HG03460 (cell line): ENCODE data around the gene PLSCR4.
A peak's percentile ranks its signal among the peaks of the same experiment; 100 is the strongest.

Experiments
- ATAC-seq: cut with Tn5 transposase; IDR thresholded peaks from one replicate; pipeline ENCODE4 v1.9.1; 2021; ENCODE audit not compliant: unreplicated experiment

Gene PLSCR4

DNA sequence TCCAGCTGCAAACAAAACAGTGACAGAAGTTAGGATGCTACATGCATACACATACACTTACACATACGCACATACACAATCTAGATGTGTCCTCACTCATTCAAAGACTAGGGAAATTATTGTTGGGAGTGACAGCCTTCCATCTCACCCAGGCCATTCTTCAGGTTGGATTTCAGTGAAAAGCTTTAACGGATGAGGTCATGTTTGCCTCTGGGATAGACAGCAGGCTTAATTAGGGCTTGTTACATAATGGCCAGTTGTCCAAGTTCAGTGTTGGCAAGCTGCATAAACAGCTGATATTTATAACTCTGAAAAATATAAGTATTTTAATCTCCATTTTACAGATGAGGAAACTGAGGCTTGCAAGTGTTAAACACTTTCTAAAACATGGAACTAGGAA is 54.1 kb downstream of the PLSCR4 start:
- ATAC-seq = no peak

DNA sequence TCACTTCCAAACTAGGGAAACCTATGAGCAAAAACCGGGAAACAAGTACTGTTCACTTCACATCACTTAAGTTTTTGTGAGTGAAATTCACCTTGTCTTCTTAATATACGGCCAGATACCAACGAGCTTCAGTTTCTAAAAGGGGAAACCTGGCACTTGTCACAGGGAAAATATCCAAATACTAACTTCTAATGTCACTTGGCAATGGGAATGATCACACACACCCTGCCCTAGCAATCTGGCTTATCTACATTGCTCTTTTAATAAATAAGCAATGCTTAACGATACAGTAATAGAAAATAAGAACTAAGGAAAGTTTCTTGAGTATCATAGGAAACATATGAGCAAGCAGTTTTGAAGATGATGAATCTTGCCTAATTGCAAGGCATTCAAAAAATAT is 55.3 kb downstream of the PLSCR4 start:
- no peak for ATAC-seq

DNA sequence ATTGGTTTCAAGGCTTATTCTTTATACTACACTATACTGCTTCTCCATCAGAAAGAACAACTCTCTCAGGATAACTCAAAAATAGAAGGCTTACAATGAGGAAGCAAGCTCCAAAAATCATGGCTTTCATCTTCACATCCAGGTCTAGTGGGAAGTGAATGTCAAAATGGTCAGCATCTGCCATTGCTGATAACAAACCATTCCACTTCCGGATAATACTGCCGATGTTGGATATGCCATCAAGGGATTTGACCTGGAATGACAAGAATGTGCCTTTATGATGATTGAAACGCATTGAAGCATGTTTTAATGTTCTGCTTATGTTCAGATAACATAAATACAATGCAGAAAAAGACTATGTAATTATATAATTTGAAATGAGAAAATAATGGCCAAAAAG is 55.9 kb downstream of the PLSCR4 start:
- ATAC-seq = no peak

DNA sequence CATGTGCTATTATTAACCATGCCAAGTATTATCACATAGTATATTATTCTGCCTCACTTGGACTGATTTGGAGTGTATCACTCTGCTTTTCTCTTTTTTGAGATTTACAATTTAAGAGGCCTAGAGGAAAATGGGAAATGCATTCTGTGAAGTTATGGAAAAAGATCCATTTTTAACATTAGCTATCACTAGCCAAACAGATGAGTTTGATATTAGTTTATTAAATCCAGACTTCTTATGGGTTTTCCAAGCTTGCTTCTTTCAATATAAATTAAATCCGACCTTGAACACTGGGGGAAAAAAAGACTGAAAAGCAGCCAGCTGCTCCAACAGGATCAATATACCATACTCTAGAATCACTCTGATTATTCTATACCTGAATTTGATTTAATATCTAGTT is 59.9 kb downstream of the PLSCR4 start:
- ATAC-seq = no peak

DNA sequence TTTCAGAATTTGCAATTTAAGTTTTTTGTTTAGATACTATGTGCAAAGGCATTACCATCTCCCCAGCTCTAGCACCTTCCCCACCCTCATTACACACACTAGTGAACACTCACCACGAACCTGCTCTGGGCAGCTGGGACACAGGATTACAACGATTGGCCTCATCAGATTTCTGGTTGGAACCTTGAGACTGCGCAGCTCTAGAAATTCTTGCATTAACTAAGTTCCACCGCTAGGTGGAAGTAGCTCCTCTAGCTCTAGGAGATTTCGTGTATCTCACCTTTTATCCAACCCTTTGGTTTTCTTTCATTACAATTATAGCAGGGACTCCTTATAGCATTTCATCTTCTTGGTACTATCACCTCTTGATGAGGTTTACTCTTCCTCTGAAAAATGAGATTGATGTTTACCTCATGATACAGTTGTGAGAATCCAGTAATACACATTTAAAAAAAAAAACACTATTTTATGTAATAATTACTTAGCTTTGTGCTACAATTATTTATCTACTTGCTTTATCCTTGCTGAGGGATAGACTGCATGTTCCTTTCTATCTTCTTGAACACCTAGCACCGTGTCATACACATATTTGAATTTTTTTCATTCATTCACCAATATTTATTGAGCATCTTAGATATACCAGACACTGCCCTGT is 61.3 kb downstream of the PLSCR4 start:
- peak; percentile 97 for ATAC-seq

DNA sequence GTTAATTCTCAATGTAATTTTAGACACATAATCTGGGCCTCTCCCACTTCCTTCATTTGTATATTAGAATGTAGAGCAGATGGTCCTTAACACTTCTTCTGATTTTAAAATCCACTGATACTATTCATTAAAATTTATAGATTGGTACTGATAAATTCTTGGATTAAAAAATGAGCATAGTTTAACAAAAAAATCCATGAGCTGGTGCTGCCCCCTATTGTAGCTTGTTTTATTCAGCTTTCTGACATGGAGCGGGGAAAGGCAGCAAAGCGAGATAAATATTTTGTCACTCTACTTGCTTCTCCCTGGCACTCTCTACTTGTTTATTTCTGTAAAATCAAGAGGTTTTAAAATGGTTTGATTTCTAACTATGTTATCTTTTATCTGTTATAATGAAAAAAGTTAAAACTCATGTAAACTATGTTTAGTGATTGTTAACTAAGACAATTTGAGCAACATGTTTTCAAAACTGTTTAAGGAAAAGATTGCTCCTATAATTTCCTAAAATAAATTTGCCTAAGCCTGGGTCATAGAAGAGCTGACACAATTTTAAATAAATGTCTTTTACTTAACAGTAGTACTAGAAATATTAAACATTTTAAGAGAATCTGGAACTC is 63.5 kb downstream of the PLSCR4 start:
- no peak for ATAC-seq

DNA sequence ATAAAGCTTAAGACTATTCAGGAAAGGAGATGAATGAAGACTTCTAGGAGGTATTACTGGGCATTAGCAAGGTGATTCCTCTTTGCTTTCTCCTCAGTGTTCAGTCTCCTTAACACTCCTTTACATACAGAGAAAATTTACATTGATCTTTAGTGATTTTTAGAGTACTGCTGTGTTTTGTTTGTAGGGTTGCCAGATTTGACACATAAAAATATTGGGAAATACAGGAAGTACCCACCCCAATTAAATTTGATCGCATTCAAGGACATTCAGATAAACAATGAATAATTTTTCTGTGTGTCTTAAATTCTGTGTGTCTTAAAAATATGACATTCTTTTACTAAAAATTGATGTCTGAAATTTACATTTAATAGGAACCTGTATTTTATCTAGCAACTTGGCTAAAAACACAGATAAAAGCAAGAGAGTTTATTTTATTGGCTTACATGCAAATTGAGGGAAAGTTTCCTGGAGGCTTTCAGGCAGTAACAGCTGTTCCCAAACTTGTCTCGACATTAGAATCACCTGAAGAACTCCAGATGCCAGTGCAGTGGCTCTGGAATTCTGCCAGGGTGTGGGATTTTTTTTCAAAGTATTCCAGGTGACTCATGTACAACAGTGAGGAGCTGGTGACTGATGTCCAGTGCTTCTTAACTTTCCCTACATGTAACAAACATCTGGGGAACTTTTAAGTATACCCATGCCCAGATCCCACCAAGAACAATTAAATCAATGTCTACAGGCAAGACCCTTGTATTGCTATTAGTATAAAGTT is 66.5 kb downstream of the PLSCR4 start:
- ATAC-seq = no peak

DNA sequence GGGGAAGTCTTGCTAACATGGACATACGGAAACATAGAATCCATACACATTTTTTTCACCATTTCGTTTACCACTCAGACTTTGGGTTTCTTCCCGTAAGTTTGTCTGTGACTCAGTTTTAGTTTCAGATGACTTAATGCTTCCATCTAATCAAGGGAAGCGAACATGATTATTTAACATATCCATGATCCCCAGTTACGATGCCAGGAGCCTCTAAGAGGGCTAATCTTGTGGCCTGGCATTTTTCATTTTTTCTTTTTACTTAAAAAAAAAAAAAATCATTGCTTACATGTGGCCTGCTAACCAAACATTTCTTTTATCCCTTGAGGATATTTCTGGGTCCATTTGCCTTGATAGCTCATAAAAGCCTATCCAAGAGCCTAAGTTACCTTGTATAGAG is 69.7 kb downstream of the PLSCR4 start:
- no peak for ATAC-seq

DNA sequence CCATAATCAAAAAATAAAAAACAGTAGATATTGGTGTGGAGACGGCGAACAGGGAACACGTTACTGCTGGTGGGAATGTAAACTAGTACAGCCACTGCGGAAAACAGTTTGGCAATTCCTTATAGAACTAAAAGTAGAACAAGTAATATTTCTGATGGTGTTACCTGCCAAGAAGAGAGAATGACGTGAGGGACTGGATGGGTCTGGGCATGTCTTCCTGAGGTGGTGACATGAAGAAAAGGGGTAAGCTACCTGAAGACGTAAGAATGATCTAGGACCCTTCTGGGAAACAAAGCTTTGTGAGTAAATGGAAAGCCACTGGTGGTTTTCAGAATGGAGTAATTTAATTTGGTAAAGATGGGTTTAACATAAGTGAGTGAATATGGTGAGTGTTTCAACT is 70.5 kb downstream of the PLSCR4 start:
- ATAC-seq = no peak

DNA sequence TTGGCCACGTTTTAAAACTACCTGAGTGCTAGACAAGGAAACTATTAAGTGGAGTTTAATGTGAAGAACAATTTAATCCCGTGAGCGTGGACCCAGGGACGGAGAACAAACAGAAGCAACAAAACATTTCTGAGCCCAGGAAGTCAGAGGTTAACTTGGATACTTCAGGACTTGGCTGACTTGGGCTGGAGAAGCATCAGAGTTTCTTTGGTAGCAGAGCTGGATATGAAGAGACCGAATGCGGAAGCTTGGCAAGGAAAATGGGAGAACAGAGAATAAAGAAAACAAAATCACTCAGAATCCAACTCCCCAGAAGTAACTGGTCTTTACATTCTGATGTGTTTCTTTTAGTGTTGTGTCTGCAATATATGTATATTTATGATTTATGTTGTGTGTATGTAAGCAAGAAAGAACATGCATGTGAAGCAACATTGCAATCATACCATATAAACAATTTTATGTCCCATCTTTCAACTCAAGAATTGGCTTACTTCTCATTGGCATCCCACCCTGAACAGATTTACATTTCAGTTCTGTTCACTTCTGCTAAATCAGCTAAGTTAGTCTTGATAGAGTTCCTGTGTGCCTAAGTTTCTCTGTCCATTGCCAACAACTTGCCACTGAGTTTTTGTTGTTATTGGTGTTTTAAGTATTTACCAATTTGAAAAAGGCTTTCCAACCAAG is 72.8 kb downstream of the PLSCR4 start:
- no peak for ATAC-seq

DNA sequence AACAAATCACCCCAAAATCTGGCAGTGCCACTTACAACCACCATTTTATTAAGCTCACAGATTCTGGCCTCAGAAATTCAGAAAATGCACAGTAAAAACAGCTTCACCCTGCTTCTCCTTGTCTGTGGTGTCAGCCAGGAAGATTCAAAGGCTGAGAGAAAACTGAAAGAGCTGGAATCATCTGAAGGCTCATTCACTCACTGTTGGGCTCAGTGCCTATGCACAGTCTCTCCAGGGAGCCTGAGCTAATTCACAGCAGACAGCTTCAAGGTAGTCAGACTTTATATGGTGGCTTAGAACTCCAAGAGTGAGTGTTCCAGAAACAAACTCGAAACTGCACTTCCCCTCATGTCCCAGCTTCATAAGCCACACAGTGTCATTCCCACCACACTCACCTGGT is 73.4 kb downstream of the PLSCR4 start:
- ATAC-seq = no peak

DNA sequence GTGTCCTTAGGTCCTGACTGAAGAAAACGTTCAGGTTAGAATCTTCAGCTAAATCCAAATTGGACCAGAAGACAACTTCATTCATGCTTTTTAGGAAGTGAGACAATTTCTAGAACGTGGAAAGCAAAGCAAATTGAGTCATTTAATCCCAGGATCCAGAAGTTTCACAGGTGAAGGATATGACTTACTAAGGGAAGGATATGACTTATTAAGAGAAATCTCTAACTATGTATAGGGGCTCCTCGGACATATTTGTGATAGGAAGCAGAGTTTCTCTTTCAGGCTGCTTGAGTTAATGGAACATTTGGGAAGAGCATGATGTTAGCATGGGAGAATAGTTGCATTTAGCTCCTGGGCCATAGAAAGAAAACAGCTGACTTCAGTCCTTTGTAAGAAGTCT is 73.8 kb downstream of the PLSCR4 start:
- no peak for ATAC-seq

DNA sequence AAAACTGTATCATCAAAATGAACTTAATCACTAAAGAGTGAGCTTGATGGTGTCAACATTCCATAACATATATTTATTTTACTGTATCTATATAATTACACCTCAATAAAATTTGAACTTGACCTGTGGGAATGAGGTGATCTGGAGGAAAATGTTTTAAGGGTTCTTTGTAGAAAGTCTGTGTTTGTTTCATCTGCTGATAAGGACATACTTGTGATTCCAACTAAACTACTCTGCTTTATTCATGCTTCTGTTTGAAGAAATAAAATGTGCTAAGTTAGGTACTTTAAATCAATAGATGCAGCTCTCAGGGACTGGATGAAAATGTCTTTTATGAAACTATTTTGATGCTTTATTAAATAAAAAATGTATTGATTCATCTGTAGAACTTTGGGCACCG is 78.3 kb downstream of the PLSCR4 start:
- no peak for ATAC-seq

DNA sequence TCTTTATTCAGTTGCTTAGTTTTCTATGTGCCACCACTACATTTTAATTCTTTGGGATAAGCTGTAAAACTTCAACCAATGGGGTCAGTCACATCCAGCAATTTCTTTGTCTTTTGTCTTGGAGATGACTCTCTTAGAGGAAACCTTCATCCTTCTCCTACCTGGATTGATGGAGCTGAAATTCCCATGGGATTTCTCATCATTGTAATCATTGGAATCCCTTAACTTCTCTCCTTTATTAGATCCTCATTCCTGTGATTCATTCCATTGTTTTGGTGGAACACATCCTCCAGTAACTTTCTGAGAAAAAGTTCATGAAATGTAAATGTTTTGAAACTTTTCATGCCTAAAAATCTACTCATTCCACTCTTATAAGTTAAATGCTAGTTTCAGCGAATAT is 80.3 kb downstream of the PLSCR4 start:
- no peak for ATAC-seq

DNA sequence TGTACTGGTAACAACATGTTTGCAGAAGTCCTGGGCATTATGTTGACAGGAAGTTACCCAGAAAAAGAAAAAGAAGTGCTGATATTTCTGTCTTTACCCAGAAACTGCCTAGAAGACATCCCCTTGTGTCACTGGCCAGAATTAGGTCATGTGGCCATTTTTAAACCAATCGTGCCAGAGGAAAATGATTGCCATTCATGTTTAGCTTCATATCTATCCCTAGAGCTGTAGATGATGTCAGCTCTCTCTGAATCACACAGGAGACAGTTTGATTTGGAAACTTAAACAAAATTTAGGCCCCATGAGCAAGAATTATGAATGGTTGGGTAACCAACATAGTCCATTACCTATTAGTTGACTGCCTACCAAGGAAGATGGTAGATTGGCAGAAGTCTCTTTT is 81.0 kb downstream of the PLSCR4 start:
- no peak for ATAC-seq

DNA sequence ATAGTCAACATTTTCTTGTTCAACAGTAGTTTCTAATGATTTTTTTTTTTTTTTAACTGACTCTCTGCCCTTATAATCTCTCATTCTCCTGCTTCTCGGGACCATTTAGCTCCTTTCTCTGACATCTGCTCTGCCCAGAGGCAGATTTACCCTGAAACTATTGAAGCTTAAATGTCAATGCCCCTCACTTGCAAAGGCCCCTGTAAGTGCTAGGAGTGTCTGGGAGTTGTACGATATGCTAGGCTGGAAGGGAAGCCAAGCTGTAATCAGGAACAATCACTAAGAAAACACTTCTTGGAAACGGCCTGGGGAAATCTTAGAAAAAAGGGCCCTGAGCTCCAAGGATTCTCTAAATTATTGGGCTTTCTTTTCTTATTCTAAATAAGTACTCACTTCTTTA is 84.1 kb downstream of the PLSCR4 start:
- no peak for ATAC-seq

DNA sequence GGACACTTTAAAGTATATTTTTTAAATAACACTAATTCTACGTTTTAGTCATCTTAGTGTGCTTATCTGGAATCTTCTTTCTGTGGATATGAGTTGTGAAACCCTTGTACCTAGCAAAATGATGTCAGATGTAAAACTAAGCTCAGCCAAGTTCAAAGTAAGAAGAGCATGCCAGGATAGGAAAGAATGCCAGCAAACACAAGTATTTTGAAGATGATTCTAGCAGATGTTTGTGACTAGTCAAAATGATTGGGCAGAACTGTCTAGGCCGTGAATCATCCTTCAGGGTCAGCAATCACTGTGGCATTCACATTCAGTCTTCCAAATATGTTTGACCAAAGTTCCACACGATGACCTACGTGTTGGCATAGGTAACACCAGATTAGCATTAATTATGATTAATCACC is 84.5 kb downstream of the PLSCR4 start:
- no peak for ATAC-seq

DNA sequence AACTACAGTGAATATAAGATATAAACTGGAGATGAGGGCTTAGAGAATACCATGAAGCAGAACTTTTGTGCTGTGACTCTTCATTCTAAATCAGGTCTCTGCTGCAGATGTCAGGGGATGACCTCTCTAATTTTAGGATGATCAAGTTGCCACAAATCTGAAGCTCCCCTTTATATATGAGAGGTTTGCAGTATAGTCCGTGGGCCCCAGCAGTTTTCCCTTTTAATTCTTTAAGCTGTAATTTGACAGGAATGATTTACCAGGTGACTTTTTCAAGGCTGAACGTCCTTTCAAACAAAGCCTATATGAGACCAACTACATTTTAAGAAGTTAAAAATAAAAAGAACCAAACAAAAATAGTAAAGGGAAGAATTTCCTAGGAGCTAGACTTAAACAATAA is 85.0 kb downstream of the PLSCR4 start:
- ATAC-seq = no peak

DNA sequence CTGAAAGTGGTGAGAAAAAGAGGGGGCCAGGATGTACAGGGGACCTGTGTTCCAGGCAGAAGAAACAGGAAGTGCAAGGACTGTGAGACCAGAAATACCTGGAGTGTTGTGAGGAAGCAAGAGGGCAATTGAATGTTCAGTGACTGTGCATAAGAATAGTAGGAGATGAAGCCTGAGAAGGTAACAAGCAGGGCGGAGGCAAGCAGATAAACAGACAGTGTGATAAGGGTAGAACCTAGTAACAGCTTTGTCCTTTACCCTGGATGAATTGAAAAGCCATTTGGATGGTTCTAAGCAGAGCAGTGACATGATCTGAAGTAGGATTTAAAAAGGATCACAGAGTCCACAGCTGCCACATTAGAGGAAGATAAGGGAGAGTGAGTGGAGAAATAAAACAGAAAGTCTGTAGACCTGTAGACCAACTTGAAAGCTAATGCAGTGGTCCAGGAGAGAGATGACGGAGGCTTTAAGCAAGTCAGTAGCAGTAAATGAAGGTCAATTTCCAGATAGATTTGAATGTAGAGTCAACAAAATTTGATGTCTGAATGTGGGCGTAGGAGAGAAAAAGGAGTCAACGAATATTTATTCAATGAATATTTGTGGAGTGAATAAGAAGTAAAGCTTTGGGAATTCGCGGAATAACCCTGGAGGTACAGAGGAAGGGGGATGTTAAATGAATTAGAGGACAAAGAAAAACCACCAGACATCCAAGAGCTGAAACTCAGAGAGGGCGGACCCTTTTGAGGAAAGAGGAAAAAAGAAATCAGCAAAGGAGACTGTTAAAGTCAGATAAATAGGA is 85.7 kb downstream of the PLSCR4 start:
- no peak for ATAC-seq

DNA sequence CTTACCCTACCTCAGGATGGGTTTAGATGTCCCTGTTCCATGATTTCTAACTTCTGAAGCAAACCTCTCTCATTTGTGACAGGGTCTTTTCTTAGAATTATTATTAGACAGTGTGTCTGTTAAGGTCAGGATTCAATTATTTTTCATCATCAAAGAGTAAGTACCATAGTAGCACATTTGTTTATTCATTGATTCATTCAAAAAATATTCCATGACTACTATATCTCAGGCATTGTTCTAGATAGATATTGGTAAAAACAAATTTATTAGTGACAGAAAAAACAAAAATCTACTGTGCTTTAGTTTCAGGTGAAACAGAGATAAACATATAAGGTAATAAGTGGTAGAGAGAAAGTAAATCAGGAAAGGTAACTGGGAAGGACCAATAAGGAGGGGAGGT is 86.4 kb downstream of the PLSCR4 start:
- no peak for ATAC-seq

DNA sequence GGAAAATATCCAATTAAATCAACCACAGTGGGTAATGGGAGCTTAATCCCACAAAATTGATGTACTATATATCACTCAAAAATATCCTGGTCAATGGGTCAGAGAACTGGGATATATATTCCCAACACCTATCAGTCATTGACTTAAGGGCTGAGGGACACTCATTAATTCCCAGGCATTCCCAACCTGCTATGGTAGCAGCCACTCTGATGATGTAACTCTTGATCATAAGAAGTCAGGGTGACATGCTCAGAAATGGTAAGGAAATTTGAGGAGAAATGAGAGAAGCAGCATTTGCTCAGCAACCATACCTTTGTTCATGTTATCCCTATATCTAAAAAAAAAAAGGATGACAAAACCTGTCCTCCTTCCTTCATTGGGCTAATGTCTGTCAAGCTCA is 86.8 kb downstream of the PLSCR4 start:
- no peak for ATAC-seq
